Fibroblast of villous mesenchyme (primary cell): ENCODE data around the gene GPC4. TPM values are rescaled to one million over a fixed set of nuclear protein-coding genes. Genes with fewer than 3 reads are reported as not detected.
"Not testable (repeated sequence)": the region's sequence is repeated elsewhere in the genome, so short reads cannot be mapped to it uniquely, and the experiment has no call there.

Experiments
- DNase-seq: peaks from one replicate; pipeline ENCODE4 v3.0.0-alpha.2; 2010; ENCODE audit warnings: low read depth
- H3K4me3 ChIP-seq: 2 replicates; pipeline ENCODE4 v1.5.1; 2011; ENCODE audit warnings: low read depth, mild to moderate bottlenecking, low read length
- total RNA-seq: library from RNA; depleted of rRNA; stranded (reverse); fragments of >200 nt; gene quantifications from 2 replicates; pipeline ENCODE4 v1.2.3, GENCODE V29; 2012
- TF ChIP-seq, protein P1 (sequence below): IDR thresholded peaks from 2 replicates; pipeline ENCODE4 v1.5.1; 2012; ENCODE audit warnings: low read depth, mild to moderate bottlenecking, low read length; ENCODE audit not compliant: insufficient read depth

GPC4 gene
- total RNA-seq, 1 donor, result 0.86 TPM

DNA sequence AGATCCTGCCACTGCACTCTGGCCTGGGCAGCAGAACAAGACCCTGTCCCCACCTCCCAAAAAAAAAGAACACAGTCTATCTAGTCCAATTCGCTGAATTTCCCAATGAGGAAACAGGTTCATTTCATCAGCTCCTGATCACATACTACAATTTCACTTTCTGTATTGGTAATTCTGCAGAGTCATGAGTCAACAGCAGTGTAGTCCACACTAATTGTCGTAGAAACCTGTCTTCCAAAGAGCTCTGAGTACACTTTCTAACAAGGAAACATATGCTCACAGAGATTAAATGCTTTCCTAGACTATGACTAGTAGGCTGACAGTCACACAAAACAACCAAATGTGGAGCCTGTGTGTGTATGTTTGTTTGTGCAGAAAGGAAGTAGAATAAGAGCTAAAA is 91.9 kb downstream of the GPC4 start:
- no peak overlapping the region for H3K4me3 ChIP-seq
- no peak for DNase-seq
- TF ChIP-seq, protein P1, sequence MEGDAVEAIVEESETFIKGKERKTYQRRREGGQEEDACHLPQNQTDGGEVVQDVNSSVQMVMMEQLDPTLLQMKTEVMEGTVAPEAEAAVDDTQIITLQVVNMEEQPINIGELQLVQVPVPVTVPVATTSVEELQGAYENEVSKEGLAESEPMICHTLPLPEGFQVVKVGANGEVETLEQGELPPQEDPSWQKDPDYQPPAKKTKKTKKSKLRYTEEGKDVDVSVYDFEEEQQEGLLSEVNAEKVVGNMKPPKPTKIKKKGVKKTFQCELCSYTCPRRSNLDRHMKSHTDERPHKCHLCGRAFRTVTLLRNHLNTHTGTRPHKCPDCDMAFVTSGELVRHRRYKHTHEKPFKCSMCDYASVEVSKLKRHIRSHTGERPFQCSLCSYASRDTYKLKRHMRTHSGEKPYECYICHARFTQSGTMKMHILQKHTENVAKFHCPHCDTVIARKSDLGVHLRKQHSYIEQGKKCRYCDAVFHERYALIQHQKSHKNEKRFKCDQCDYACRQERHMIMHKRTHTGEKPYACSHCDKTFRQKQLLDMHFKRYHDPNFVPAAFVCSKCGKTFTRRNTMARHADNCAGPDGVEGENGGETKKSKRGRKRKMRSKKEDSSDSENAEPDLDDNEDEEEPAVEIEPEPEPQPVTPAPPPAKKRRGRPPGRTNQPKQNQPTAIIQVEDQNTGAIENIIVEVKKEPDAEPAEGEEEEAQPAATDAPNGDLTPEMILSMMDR, result no peak

DNA sequence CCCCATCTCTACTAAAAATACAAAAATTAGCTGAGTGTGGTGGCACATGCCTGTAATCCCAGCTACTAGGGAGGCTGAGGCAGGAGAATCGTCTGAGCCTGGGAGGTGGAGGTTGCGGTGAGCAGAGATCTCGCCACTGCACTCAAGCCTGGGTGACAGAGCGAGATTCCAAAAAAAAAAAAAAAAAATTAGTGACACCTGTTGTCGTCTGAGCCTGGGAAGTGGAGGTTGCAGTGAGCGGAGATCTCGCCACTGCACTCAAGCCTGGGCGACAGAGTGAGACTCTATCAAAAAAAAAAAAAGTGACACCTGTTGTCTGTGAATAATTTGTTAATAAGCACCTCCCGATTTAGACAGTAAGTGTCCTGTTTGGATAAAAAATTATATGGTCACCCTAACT is 93.0 kb downstream of the GPC4 start:
- not testable (repeated sequence) for H3K4me3 ChIP-seq, DNase-seq

DNA sequence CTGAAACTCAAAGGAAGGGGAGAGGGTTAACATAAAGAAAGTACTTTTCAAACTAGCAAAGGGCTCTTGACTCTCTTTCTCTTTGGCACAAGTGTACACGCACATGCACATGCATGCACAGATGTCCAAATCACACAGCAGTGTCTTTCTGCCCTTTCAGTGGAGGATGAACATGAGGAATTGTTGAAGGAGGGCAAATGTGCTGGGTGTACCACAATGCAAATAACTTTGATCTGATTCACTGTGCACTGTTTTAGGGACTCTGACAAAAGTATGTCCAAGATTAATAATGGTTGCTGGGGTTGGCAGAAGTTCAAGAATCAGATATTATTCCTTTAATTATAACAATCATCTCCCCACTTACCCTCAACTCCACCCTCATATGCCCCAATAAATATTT is 93.8 kb downstream of the GPC4 start:
- TF ChIP-seq, protein P1, result no peak
- no peak for DNase-seq
- H3K4me3 ChIP-seq, result no peak overlapping the region

DNA sequence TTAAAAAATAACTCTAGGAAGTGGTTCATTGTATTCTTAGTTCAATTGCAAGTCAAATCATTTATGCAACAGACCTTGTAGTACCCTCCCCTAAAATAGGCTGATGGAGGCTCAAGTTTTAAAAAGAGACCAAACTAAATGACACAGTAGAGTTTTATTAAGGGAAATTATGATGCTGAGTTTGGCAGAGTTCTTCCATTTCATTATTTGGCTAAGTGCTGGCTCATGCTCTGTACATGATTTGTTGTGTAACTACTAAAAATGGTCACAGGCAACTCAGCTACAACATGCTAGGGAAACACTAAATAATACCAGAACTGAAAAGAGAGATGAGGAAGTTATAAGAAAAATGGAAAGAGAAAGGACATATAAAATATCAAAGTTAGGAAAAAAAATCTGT is 101.0 kb downstream of the GPC4 start:
- TF ChIP-seq, protein P1, result no peak
- no peak overlapping the region for H3K4me3 ChIP-seq

DNA sequence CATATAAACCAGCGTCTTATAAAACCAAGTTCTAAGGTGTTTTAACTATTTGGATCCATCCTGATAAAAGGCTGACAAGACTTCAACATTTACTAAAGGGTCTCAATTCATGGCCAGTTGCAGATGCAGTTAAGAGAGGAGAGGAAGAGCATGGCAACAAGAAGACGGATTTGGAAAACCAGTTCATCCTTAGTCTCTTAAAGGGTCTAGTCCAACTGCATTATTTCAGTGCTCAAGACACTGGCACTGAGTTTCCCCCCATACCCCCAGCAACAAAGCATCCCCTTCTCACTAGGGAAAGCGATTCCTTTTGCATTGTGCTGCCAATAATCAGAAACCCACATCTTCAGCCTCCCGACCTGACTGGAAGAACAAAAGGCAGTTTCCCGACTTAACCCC is 106.8 kb downstream of the GPC4 start:
- DNase-seq, result no peak
- TF ChIP-seq, protein P1, result no peak
- no peak overlapping the region for H3K4me3 ChIP-seq

More for the DNA sequence above, 101.0 kb downstream of the GPC4 start:
- DNase-seq, result no peak

DNA sequence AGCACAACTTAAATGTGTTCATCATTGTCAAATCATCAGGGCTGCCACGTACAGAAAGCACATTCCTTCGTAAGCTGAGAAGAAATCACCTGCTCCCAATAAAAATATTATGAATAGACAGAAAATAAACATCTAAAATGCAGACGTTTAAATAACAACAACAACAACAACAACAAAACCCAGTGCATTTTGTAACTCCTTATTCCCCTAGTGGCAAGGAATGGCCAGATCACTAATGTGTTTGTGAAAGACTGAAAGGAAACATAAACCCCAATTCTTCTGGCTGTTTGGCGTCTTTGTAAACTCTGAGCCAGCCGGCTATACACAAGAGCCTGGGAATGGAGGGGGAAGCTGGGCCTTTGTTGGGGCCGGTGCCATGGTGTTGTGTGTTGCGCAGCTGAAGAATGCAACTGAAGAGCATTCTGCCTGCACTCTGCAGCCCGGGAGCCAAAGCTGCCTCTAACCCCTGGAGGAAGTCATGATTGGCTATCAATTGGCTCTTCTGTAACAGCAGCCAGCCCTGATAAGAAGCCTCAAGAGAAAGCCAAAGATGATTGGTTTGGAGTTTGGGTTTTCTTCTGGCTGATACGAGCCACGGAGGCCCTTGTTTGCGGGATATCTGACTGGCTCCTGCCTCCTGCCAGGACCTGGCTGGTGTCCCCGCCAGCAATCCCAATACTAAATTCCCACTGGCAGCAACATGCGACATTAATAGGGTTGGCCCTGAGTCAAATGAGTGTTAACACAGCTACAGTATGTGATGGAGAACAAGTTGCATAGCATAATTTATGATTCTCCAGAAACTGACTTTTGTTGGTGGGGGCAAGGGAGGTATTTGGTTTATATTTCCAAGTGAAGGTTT is 107.4 kb downstream of the GPC4 start:
- TF ChIP-seq, protein P1, result no peak
- DNase-seq, result no peak
- H3K4me3 ChIP-seq, result no peak overlapping the region

DNA sequence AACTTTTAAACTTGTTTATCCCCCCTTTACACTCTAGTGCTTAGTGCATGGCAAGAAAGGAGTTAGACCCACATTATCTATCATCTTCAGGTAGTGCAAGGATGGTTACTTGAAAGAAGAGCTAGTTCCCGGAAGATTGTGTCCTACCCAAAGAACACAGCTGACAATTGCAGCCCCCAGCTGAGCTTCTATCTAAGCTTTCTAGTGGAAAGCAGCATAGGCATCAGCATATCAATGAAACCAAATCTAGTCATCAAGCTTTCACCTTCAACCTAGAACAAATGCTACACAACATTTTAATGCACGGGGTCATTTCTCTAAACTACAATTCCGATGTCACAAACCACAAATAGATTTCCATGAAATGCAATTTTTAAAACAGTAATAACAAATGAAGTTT is 108.2 kb downstream of the GPC4 start:
- TF ChIP-seq, protein P1, result no peak
- no peak for DNase-seq
- no peak overlapping the region for H3K4me3 ChIP-seq
